Stimulated activated effector memory CD8-positive, alpha-beta T cell treated with anti-CD3 and anti-CD28 coated beads, Interleukin-12 subunit alpha, Interleukin-12 subunit beta, amount 100 ng/mL, for 72 hours (primary cell): ENCODE measurements around the gene PSMA1.
"Not testable (repeated sequence)": the region's sequence is repeated elsewhere in the genome, so short reads cannot be mapped to it uniquely, and the experiment has no call there.

Experiments
- ATAC-seq: fragments of 150-1000 bp; cut with Tn5 transposase; 2 replicates; pipeline ENCODE4 v1.10.0; 2021
- DNase-seq, 2 donors: peaks; one replicate each; pipeline ENCODE4 v3.0.0; 2021 to 2022; ENCODE audit warnings: low spot score in 2 of 2
- H3K27ac Mint-ChIP-seq: one replicate; pipeline ENCODE4 v1.8.0; 2022; ENCODE audit warnings: mild to moderate bottlenecking, mixed read lengths
- H3K36me3 Mint-ChIP-seq: one replicate; pipeline ENCODE4 v1.8.0; 2022; ENCODE audit warnings: mild to moderate bottlenecking, mixed read lengths
- H3K4me1 Mint-ChIP-seq: one replicate; pipeline ENCODE4 v1.8.0; 2022; ENCODE audit warnings: mixed read lengths
- H3K4me3 Mint-ChIP-seq: one replicate; pipeline ENCODE4 v1.8.0; 2022; ENCODE audit warnings: mild to moderate bottlenecking, mixed read lengths
- H3K9me3 Mint-ChIP-seq: one replicate; pipeline ENCODE4 v1.8.0; 2022; ENCODE audit warnings: mixed read lengths

The PSMA1 gene

DNA sequence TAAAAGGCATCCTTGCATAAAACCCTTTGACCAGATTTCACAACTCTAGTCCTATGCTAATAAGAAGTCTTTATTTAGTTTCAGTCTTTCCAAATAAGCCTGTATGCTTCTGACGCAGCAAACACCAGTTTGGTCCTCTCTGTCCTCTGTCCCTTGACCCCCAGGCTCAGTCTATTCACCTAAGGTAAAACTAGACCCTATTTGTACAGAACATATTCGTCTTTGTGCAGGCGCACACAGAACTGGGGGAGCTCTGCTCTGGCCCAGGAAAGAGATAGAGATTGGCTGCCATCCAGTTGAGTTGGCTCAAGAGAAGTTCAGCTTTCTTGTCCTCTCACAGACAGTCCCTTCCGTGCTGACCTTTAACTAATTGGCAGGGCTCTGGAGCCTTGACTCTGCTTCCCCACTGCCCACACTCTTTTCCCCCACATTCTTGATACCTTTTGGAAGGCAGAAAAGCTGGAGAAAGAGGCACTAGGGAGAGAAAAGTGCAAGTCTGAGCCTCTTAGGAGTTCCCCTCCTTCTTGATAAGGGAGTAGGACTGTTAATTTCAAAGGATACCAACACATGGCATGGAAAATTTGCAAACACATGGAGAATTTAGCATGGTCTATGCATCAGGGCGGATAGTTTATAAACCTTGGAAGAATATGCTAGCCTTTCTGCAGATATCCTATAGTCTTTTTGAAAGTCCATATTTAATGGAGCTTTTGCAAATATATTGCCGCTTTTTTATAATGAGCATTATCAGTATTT is 21.2 kb upstream of the PSMA1 start:
- no peak overlapping the region for H3K4me3 Mint-ChIP-seq
- peaks cover 6% of the 10 kb centered on the region for H3K36me3 Mint-ChIP-seq
- DNase-seq (no peak), ATAC-seq (no peak)
- peaks cover 2% of the 10 kb centered on the region for H3K9me3 Mint-ChIP-seq
- H3K4me1 Mint-ChIP-seq: peaks cover 29% of the 10 kb centered on the region
- H3K27ac Mint-ChIP-seq: no peak overlapping the region

DNA sequence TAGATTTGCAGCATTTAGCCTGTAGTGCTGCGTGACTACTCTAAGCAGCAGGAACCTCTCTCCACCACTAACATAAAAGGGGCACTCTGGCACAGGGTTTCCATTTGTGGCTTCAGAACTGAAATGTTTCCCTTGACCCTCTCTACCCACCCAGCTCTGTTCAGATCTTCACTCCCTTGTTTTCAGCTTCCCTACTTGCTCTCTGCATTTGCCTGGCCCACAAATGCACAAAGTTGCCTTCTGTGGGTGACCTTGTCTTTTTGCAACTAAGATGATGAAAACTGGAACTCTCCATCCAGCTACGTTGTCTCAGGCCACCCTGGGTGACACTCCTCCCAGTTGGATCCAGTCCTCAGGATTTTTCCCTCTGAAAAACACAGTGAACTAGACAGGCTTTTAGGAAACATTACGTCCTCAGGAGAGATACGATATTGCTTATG is 19.8 kb upstream of the PSMA1 start:
- DNase-seq: no peak
- Mint-ChIP-seq H3K36me3 (peaks cover 5% of the 10 kb centered on the region), H3K4me3 (no peak overlapping the region), H3K9me3 (no peaks in the 10 kb centered on the region), H3K27ac (no peak overlapping the region), H3K4me1 (peaks cover 15% of the 10 kb centered on the region)
- no peak for ATAC-seq

- Mint-ChIP-seq H3K4me3 (no peak overlapping the region), H3K9me3 (no peaks in the 10 kb centered on the region), H3K27ac (no peak overlapping the region), H3K36me3 (no peaks in the 10 kb centered on the region), H3K4me1 (peaks cover 10% of the 10 kb centered on the region)
- no peak for DNase-seq
- ATAC-seq: no peak
These were observed 18.9 kb upstream of the PSMA1 start for GRCh38 chr11:14538926-14539554.

- no peak for DNase-seq
- Mint-ChIP-seq H3K4me1 (peaks cover 10% of the 10 kb centered on the region), H3K9me3 (no peaks in the 10 kb centered on the region), H3K27ac (peak overlapping the region; percentile 68), H3K36me3 (no peaks in the 10 kb centered on the region), H3K4me3 (no peak overlapping the region)
- no peak for ATAC-seq
These were observed 18.2 kb upstream of the PSMA1 start for GRCh38 chr11:14538271-14538925.

GRCh38 chr11:14537134-14537599 is 17.0 kb upstream of the PSMA1 start:
- H3K4me3 Mint-ChIP-seq: peak overlapping the region; percentile 36
- peak overlapping the region; percentile 68 for H3K27ac Mint-ChIP-seq
- DNase-seq (peak in 1 of 2 donors; percentile 15), ATAC-seq (peak; percentile 86)
- H3K4me1 Mint-ChIP-seq: peaks cover 7% of the 10 kb centered on the region
- H3K36me3 Mint-ChIP-seq: no peaks in the 10 kb centered on the region
- no peaks in the 10 kb centered on the region for H3K9me3 Mint-ChIP-seq

DNA sequence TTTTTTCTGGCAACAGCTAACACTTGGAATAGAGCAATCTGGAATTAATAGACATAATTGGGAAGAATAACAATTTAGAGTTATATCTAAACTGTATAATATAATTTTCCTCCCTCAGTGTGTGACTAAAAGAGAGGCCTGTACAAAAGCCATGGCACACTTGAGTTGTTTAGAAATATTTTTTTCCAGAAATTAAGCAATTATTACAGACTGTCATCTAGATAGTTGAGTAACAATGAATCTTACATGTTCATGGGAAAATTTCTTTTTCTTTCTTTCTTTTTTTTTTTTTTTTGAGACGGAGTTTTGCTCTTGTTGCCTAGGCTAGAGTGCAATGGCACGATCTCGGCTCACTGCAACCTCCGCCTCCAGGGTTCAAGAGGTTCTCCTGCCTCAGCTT is 15.0 kb upstream of the PSMA1 start:
- not testable (repeated sequence) for H3K36me3 Mint-ChIP-seq, ATAC-seq

DNA sequence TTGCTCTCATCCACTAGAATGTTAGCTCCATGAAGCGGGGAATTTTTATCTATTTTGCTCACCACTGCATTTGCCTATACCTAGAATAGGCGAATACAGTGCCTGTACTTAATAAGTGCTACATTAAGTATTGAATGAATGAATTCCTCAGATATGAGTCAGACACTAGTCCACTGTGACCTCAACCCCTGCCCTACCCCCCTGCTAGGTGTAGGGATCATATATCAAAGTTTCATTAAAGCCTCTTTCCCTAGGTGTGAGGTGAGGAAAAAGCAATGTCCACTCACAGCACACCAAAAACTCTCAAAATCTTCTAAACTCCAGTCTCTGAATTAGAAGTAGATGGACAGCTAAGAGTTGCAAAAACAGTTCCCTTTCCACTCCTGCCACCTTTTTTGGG is 9.8 kb upstream of the PSMA1 start:
- DNase-seq (no peak), ATAC-seq (no peak)
- Mint-ChIP-seq H3K4me3 (no peak overlapping the region), H3K4me1 (no peaks in the 10 kb centered on the region), H3K9me3 (no peaks in the 10 kb centered on the region), H3K27ac (no peak overlapping the region), H3K36me3 (no peaks in the 10 kb centered on the region)

More for the DNA sequence above, 15.0 kb upstream of the PSMA1 start:
- H3K27ac Mint-ChIP-seq, H3K4me3 Mint-ChIP-seq, H3K4me1 Mint-ChIP-seq, H3K9me3 Mint-ChIP-seq, DNase-seq: not testable (repeated sequence)

DNA sequence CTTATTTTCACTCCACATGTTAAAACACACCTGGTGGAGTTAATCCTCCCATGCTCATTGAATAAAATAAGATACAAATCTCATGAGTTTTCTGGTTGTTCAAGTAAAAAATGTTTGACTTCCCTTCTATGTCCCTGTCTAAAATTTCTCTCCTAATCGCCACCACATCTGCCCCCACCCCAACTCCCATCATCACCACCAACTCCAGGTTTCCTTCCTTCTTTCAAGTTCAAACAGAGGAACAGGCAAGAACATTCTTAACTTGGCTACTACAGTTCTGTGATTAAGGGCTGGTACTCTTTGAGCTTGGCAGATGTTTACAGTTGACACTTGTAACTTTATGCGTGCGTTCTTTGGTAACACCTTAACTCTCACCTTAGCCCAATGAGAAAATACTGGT is 9.1 kb upstream of the PSMA1 start:
- DNase-seq (no peak), ATAC-seq (no peak)
- Mint-ChIP-seq H3K4me1 (no peaks in the 10 kb centered on the region), H3K27ac (no peak overlapping the region), H3K9me3 (no peaks in the 10 kb centered on the region), H3K36me3 (no peaks in the 10 kb centered on the region), H3K4me3 (no peak overlapping the region)

DNA sequence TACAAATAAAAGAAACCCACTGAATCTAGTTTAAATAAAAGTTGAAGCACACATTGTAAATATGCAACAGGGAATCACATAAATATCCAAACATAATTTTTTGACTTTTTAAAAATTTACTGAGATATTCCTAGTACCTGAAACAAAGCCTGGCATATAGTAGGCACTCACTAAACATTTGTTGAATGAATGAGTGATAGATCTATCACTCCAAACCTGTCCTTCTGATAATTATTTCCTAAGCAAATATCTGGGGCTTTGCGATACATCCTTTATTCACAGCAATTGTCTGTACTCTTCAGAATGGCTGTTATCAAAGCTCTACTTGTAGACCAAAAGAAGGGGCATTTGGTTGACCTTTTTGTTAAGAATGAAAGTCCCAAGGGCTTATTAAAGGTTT is 2.6 kb upstream of the PSMA1 start:
- Mint-ChIP-seq H3K4me1 (peaks cover 22% of the 10 kb centered on the region), H3K27ac (no peak overlapping the region), H3K9me3 (no peaks in the 10 kb centered on the region), H3K4me3 (no peak overlapping the region), H3K36me3 (peaks cover 35% of the 10 kb centered on the region)
- ATAC-seq (no peak), DNase-seq (no peak)

GRCh38 chr11:14522245-14522644 is 2.1 kb upstream of the PSMA1 start:
- no peak overlapping the region for H3K4me3 Mint-ChIP-seq

GRCh38 chr11:14520747-14521151 is 563 bp upstream of the PSMA1 start:
- Mint-ChIP-seq H3K4me1 (peaks cover 22% of the 10 kb centered on the region), H3K27ac (peak overlapping the region; percentile 99), H3K4me3 (peak overlapping the region; percentile 90), H3K9me3 (no peaks in the 10 kb centered on the region), H3K36me3 (peaks cover 56% of the 10 kb centered on the region)
- DNase-seq (no peak), ATAC-seq (no peak)

More at GRCh38 chr11:14522245-14522644, 2.1 kb upstream of the PSMA1 start:
- no peak for ATAC-seq
- Mint-ChIP-seq H3K36me3 (peaks cover 41% of the 10 kb centered on the region), H3K4me1 (peaks cover 22% of the 10 kb centered on the region), H3K9me3 (no peaks in the 10 kb centered on the region), H3K27ac (no peak overlapping the region)
- no peak for DNase-seq

DNA sequence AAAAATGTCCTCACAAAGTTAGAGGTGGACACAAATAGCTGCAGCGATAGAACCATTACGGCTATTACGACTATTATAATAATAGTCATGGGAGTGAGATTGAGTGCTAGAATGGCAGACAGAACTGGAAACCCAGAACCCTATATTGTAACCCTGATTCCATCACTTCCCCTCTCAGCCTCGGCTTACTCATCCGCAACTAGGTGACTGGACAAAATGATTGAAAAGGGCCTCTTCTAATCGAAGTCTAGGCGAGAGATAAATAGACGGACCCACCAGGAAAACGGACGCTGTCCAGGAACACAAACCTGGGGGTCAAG is 629 bp downstream of the PSMA1 start:
- peak overlapping the region; percentile 99 for H3K27ac Mint-ChIP-seq
- peaks cover 67% of the 10 kb centered on the region for H3K36me3 Mint-ChIP-seq
- H3K4me3 Mint-ChIP-seq: peak overlapping the region; percentile 90
- H3K4me1 Mint-ChIP-seq: peaks cover 22% of the 10 kb centered on the region
- ATAC-seq (peak; percentile 73), DNase-seq (no peak)
- no peaks in the 10 kb centered on the region for H3K9me3 Mint-ChIP-seq

- Mint-ChIP-seq H3K36me3 (peaks cover 75% of the 10 kb centered on the region), H3K4me3 (peak overlapping the region; percentile 90), H3K4me1 (peaks cover 22% of the 10 kb centered on the region), H3K27ac (peak overlapping the region; percentile 99), H3K9me3 (no peaks in the 10 kb centered on the region)
- no peak for ATAC-seq
- no peak for DNase-seq
These were observed 1.4 kb downstream of the PSMA1 start for GRCh38 chr11:14518820-14519219.

- H3K27ac Mint-ChIP-seq: no peak overlapping the region
- no peak for DNase-seq
- no peak for ATAC-seq
- peaks cover 100% of the 10 kb centered on the region for H3K36me3 Mint-ChIP-seq
- H3K4me1 Mint-ChIP-seq: peaks cover 21% of the 10 kb centered on the region
- H3K9me3 Mint-ChIP-seq: no peaks in the 10 kb centered on the region
- no peak overlapping the region for H3K4me3 Mint-ChIP-seq
These were observed 6.4 kb downstream of the PSMA1 start for GRCh38 chr11:14513800-14514199.

GRCh38 chr11:14506532-14506931 is 13.7 kb downstream of the PSMA1 start:
- H3K4me1 Mint-ChIP-seq: peaks cover 10% of the 10 kb centered on the region
- H3K27ac Mint-ChIP-seq: peak overlapping the region; percentile 63
- H3K4me3 Mint-ChIP-seq: no peak overlapping the region
- H3K9me3 Mint-ChIP-seq: no peaks in the 10 kb centered on the region
- no peak for ATAC-seq
- DNase-seq: no peak
- peaks cover 96% of the 10 kb centered on the region for H3K36me3 Mint-ChIP-seq

- H3K27ac Mint-ChIP-seq: no peak overlapping the region
- DNase-seq: no peak
- H3K4me1 Mint-ChIP-seq: peaks cover 7% of the 10 kb centered on the region
- no peaks in the 10 kb centered on the region for H3K9me3 Mint-ChIP-seq
- H3K4me3 Mint-ChIP-seq: no peak overlapping the region
- no peak for ATAC-seq
- peaks cover 61% of the 10 kb centered on the region for H3K36me3 Mint-ChIP-seq
These were observed 17.2 kb downstream of the PSMA1 start for GRCh38 chr11:14503023-14503422.
